GM15510 (cell line): ENCODE results near the gene DCDC2.

Experiments
- POLR2A ChIP-seq: IDR thresholded peaks from 3 replicates; pipeline ENCODE4 v1.6.1; 2011; ENCODE audit warnings: borderline replicate concordance; ENCODE audit not compliant: insufficient read length; ENCODE audit errors: extremely low read depth

The DCDC2 gene

DNA sequence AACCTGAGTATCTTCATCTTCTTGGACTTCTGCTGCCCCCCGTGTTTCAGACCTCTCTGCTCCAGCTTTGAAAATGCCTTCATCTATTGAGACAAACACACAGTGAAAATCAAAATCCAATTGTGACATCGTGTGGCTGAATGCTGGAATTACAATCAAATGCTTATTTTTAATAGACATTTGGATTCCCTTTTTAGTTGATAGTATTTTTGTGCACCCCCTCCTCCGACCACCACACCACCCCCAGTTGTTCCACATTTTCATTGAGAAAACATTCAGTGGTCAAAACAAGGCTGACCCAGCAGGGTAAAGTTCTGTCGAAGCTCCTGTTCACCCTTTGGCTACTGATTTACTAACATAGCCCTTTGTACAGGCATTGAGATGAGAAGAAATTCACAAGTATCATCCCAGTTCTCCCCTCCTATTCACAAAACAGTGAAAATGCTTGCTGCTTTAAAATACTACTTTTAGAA lies 152.8 kb downstream of the DCDC2 start:
- no peak for TF ChIP-seq POLR2A

DNA sequence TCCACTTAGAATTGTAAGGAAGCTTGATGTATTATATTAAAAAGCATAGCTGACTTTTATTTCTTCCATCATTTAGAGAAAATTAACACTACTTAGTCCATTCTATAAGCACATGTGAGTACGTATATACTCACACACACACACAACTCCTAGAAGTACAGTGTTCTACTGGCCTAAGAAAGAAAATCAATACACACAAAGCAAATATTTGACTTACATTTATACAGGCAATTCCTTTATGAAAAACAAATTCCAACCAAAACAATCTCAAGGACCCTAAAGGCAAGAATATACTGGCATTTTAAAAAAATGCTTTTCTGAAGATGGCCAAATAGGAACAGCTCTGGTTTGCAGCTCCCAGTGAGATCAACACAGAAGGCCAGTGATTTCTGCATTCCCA lies 160.0 kb downstream of the DCDC2 start:
- TF ChIP-seq POLR2A: no peak

DNA sequence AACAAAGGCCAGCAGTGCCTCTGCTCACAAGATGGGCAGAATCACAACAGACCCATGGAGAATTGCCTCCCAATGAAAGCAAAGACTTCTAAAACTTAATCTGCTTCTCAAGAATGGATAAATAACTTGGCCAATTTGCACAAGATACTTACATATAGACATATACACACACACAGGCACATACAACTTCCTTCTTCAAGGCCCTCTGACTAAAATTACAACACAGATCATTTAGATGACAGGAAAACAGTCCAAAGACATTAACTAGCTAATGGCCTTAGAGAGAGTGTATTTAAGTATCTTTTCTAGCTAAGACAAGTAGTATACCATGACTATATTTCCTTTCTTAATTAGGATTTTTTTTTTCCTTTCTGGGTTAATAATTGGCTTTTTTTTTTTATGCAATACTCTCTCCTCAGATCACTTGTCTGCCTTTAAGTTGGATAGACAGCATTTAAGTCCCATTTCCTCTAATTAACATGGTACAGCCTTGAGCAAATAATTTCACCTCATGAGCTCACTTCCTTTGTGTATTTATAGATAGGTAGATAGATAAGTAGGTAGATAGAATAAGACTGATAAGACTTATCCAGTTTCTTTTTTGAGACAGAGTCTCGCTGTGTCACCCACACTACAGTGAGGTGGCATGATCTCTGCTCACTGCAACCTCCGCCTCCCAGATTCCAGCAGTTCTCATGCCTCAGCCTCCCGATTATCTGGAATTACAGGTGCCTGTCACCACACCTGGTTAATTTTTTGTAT lies 161.8 kb downstream of the DCDC2 start:
- no peak for TF ChIP-seq POLR2A

GRCh38 chr6:24194978-24195700 lies 162.7 kb downstream of the DCDC2 start:
- no peak for TF ChIP-seq POLR2A

GRCh38 chr6:24193364-24193763 lies 164.5 kb downstream of the DCDC2 start:
- no peak for TF ChIP-seq POLR2A

- no peak for TF ChIP-seq POLR2A
Measured at GRCh38 chr6:24191346-24191745, 166.5 kb downstream of the DCDC2 start.

DNA sequence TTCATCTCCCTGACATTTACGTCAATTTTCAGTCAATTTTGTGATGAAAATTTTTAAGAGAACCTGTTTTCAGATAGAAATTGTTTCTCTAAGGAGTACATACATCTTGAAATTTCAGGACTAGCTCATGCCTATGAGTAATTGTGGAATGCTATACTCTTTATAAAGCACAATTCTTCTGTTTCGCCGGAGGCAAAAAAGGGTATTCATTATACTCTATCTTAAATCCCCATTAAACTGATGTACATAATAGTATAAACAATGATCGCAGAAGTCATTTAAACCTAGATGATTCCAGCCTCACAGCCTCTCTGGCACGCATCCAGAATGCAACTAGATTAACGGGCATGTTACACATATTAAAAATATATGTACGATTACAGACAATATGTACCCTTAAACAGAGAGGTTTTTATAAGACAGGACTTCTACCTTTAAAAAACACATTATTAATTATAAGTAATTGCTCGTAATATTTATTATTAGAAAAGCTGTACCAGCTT lies 169.2 kb downstream of the DCDC2 start:
- TF ChIP-seq POLR2A: no peak

- no peak for TF ChIP-seq POLR2A
Measured at GRCh38 chr6:24187965-24188577, 169.8 kb downstream of the DCDC2 start.

GRCh38 chr6:24186349-24186748 lies 171.5 kb downstream of the DCDC2 start:
- TF ChIP-seq POLR2A: no peak

- TF ChIP-seq POLR2A: no peak
Measured at GRCh38 chr6:24183584-24183983, 174.3 kb downstream of the DCDC2 start.

DNA sequence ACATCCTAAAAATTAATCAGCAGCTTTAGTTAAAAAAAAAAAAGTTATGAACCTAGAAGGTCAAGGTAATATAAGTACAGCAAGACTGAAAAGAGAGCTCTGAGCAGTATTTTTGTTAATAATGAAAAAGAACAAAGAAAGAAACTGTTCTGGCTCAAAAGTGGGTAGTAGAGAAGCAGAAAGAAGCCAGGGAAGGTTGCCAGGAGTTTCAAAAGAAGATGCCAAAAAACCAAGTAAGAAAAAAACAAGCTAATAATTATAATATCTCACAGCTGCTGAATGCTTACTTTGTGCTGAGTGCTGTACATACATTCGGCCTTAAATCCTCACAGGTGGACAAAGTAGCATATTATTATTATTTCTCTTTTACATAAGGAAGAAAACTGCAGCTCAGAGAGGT lies 200.0 kb downstream of the DCDC2 start:
- no peak for TF ChIP-seq POLR2A

DNA sequence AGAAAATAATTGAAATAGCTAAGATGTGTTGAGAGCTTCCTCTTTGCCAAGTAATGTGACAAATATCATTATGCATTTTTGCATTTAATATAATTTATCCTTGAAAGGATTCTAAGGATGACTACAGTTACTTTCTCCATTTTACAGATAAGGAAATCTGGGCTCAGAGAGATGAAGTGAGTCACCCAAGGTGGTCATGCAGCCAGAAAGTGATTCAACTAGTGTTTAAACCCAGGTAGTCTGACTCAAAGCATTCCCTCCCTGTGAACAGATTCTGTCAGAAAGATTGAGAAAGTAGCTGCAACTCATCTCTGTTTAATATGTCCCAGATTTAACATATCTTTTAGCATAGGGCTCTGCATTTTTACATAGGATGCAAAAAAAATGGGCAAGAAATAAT lies 203.7 kb downstream of the DCDC2 start:
- no peak for TF ChIP-seq POLR2A

GRCh38 chr6:24152014-24152413 lies 205.8 kb downstream of the DCDC2 start:
- TF ChIP-seq POLR2A: no peak

GRCh38 chr6:24149836-24150235 lies 208.0 kb downstream of the DCDC2 start:
- TF ChIP-seq POLR2A: no peak

- TF ChIP-seq POLR2A: no peak
Measured at GRCh38 chr6:24149296-24149695, 208.6 kb downstream of the DCDC2 start.
